ENCODE measurements around the gene DAAM2. TPM values are rescaled to one million over a fixed set of nuclear protein-coding genes. Genes with fewer than 3 reads are reported as not detected.

Gene DAAM2
- total RNA-seq, 1 donor from 2014 or later: 1.7 TPM

- DNase-seq (ENCODE audit: low read depth): no peak
Observed at GRCh38 chr6:39847221-39847620, 55.0 kb downstream of the DAAM2 start.

- DNase-seq (ENCODE audit: low read depth): no peak
Observed at GRCh38 chr6:39848171-39848570, 56.0 kb downstream of the DAAM2 start.

- no peak for DNase-seq (ENCODE audit: low read depth)
Observed at GRCh38 chr6:39849228-39849627, 57.1 kb downstream of the DAAM2 start.

GRCh38 chr6:39849764-39850163 lies 57.6 kb downstream of the DAAM2 start:
- DNase-seq (ENCODE audit: low read depth): no peak

GRCh38 chr6:39850736-39851297 lies 58.6 kb downstream of the DAAM2 start:
- DNase-seq (ENCODE audit: low read depth): no peak

GRCh38 chr6:39851331-39851730 lies 59.2 kb downstream of the DAAM2 start:
- no peak for DNase-seq (ENCODE audit: low read depth)

- DNase-seq (ENCODE audit: low read depth): no peak
Observed at GRCh38 chr6:39852324-39852723, 60.1 kb downstream of the DAAM2 start.

GRCh38 chr6:39853604-39854003 lies 61.4 kb downstream of the DAAM2 start:
- no peak for DNase-seq (ENCODE audit: low read depth)

GRCh38 chr6:39855356-39855995 lies 63.3 kb downstream of the DAAM2 start:
- DNase-seq (ENCODE audit: low read depth): no peak

- DNase-seq (ENCODE audit: low read depth): no peak
Observed at GRCh38 chr6:39859025-39859424, 66.8 kb downstream of the DAAM2 start.

GRCh38 chr6:39861663-39862062 lies 69.5 kb downstream of the DAAM2 start:
- DNase-seq (ENCODE audit: low read depth): no peak

- DNase-seq (ENCODE audit: low read depth): peak; percentile 38
Observed at GRCh38 chr6:39865011-39865888, 73.1 kb downstream of the DAAM2 start.

- no peak for DNase-seq (ENCODE audit: low read depth)
Observed at GRCh38 chr6:39867592-39867991, 75.4 kb downstream of the DAAM2 start.

- DNase-seq (ENCODE audit: low read depth): no peak
Observed at GRCh38 chr6:39870950-39871349, 78.8 kb downstream of the DAAM2 start.

- no peak for DNase-seq (ENCODE audit: low read depth)
Observed at GRCh38 chr6:39873439-39873838, 81.3 kb downstream of the DAAM2 start.

- peak; percentile 31 for DNase-seq (ENCODE audit: low read depth)
Observed at GRCh38 chr6:39876111-39876510, 83.9 kb downstream of the DAAM2 start.

GRCh38 chr6:39876826-39877225 lies 84.7 kb downstream of the DAAM2 start:
- no peak for DNase-seq (ENCODE audit: low read depth)

GRCh38 chr6:39879535-39879934 lies 87.4 kb downstream of the DAAM2 start:
- DNase-seq (ENCODE audit: low read depth): no peak

GRCh38 chr6:39880594-39880993 lies 88.4 kb downstream of the DAAM2 start:
- DNase-seq (ENCODE audit: low read depth): no peak

GRCh38 chr6:39881851-39882530 lies 89.8 kb downstream of the DAAM2 start:
- no peak for DNase-seq (ENCODE audit: low read depth)

- peak; percentile 84 for DNase-seq (ENCODE audit: low read depth)
Observed at GRCh38 chr6:39882531-39882899, 90.3 kb downstream of the DAAM2 start.

- no peak for DNase-seq (ENCODE audit: low read depth)
Observed at GRCh38 chr6:39884696-39885095, 92.5 kb downstream of the DAAM2 start.
